Spleen (tissue), 7 donors: Measurements from ENCODE around the gene MRPS7.

ENCODE experiments used
- CTCF ChIP-seq, 11 experiments: fragments of 200-600 bp in 7 of 11; fragments of 450-650 bp in 4 of 11; sonication (generic) in 4 of 11; IDR thresholded peaks in 8 of 11; conservative IDR thresholded peaks in 3 of 11; 1 replicate in 7 of 11; 2 replicates in 4 of 11; pipeline versions ENCODE4 v1.4.0 to v1.8.0; 2016 to 2021; ENCODE audit warnings: antibody characterized with exemption in 11 of 11, inconsistent platforms in 4 of 11, mild to moderate bottlenecking in 1 of 11
- POLR2A ChIP-seq, 3 donors: fragments of 450-650 bp; IDR thresholded peaks; one replicate each; pipeline ENCODE4 v1.5.1; 2017; ENCODE audit warnings: antibody characterized with exemption in 3 of 3, mild to moderate bottlenecking in 1 of 3
- POLR2AphosphoS5 ChIP-seq, 3 donors: sonication (generic); formaldehyde crosslinking; IDR thresholded peaks; one replicate each; pipeline ENCODE4 v1.5.1; 2017; ENCODE audit warnings: antibody characterized with exemption in 3 of 3
- donor health status: DM: no; HTN: no; CAD: no; lungs with moderate emphysema.
- donor health status: DM: no; HTN: no; CAD: no.
- donor health status: DM: no; HTN: no; CAD: no.

- TF ChIP-seq CTCF (IDR thresholded peaks at IDR 0.05 in 8 of 11, conservative IDR thresholded peaks at IDR 0.05 in 3 of 11) (no peak), POLR2AphosphoS5 (IDR thresholded peaks at IDR 0.05) (no peak), POLR2A (IDR thresholded peaks at IDR 0.05) (peak in 1 of 3 donors; percentile 87)
Measured at GRCh38 chr17:75270966-75271232, 9.2 kb downstream of the MRPS7 start, which contains the start of gene MIF4GD.
